Endothelial cell of umbilical vein (primary cell): ENCODE data around the gene LINGO4. TPM values are rescaled to one million over a fixed set of nuclear protein-coding genes. Genes with fewer than 3 reads are reported as not detected.

ENCODE experiments used
- Bru-seq: library from RNA; stranded (reverse); fragments of 400-500 nt; gene quantifications from one replicate; lab custom pipeline; 2021; lab: Mats Ljungman, UMichigan
- BruChase-seq, 2 experiments: library from RNA; stranded (reverse); fragments of 400-500 nt; gene quantifications; one replicate each; lab custom pipeline; 2021; lab: Mats Ljungman, UMichigan
- BruUV-seq: library from RNA; stranded (reverse); fragments of 400-500 nt; replicated peaks from 2 replicates; lab custom pipeline; 2021; lab: Mats Ljungman, UMichigan
- CTCF ChIA-PET: fragments of 300-600, 350-600 bp; sonication (Branson Sonifier 250); formaldehyde crosslinking; loops from one replicate; lab custom pipeline; 2021; ENCODE audit warnings: antibody characterized with exemption, inconsistent platforms; lab: Charles Lee
- POLR2A ChIA-PET: fragments of 300-600, 350-600 bp; sonication (Branson Sonifier 250); formaldehyde crosslinking; loops from one replicate; lab custom pipeline; 2021; ENCODE audit warnings: antibody characterized with exemption, inconsistent platforms; lab: Charles Lee
- DNase-seq: peaks from one replicate; pipeline ENCODE4 v3.0.0-alpha.2; 2011; ENCODE audit warnings: low read depth, low spot score
- FAIRE-seq: peaks from 2 replicates; lab custom pipeline; 2011; peaks lifted over from hg19 to GRCh38; lab: Jason Lieb, UNC
- H2AFZ ChIP-seq: 2 replicates; pipeline ENCODE4 v1.6.0; 2012; ENCODE audit warnings: low read depth, low read length, control low read depth, inconsistent platforms
- H3K27ac ChIP-seq: 2 replicates; pipeline ENCODE4 v1.5.1; 2011; ENCODE audit warnings: low read depth, mild to moderate bottlenecking, control low read depth, low read length, moderate library complexity; ENCODE audit not compliant: insufficient read depth
- H3K27me3 ChIP-seq, 2 experiments: 2 replicates each; pipeline versions ENCODE4 v1.6.0 to v1.6.1; 2011; ENCODE audit warnings: low read length in 2 of 2, mixed read lengths in 1 of 2; ENCODE audit not compliant: control insufficient read depth in 2 of 2, insufficient read depth in 2 of 2
- H3K36me3 ChIP-seq, 2 experiments: 2 replicates in 1 of 2; 3 replicates in 1 of 2; pipeline ENCODE4 v1.5.1; 2011; ENCODE audit warnings: low read length in 2 of 2, mild to moderate bottlenecking in 1 of 2, moderate library complexity in 1 of 2; ENCODE audit not compliant: control insufficient read depth in 2 of 2, insufficient read depth in 2 of 2; ENCODE audit errors: extremely low read depth in 1 of 2
- H3K4me1 ChIP-seq: 3 replicates; pipeline ENCODE4 v1.5.1; 2011; ENCODE audit warnings: mild to moderate bottlenecking, low read length; ENCODE audit not compliant: control insufficient read depth, insufficient read depth; ENCODE audit errors: extremely low read depth
- H3K4me2 ChIP-seq: 2 replicates; pipeline ENCODE4 v1.6.1; 2011; ENCODE audit warnings: low read length, control low read depth, mixed read lengths; ENCODE audit not compliant: insufficient read depth
- H3K4me3 ChIP-seq, 3 experiments: fragments of 200-600 bp in 1 of 3; sonication (generic), shearing (Covaris generic) in 1 of 3; replicated peaks in 1 of 3; 2 replicates each; pipeline ENCODE4 v1.5.1; 2011 to 2016; ENCODE audit warnings: control low read depth in 3 of 3, low read length in 3 of 3, mild to moderate bottlenecking in 2 of 3, inconsistent platforms in 1 of 3, low read depth in 1 of 3, moderate library complexity in 1 of 3; ENCODE audit not compliant: insufficient read depth in 1 of 3
- H3K79me2 ChIP-seq: 2 replicates; pipeline ENCODE4 v1.6.0; 2012; ENCODE audit warnings: low read length, inconsistent platforms; ENCODE audit not compliant: control insufficient read depth, insufficient read depth
- H3K9ac ChIP-seq: replicated peaks from 2 replicates; pipeline ENCODE3; 2011; ENCODE audit warnings: low read length, control low read depth; ENCODE audit not compliant: insufficient read depth; ENCODE audit errors: extremely low read depth
- H3K9me1 ChIP-seq: replicated peaks from 3 replicates; pipeline ENCODE4 v1.6.0; 2011; ENCODE audit warnings: mild to moderate bottlenecking, low read length; ENCODE audit not compliant: control insufficient read depth, insufficient read depth; ENCODE audit errors: extremely low read depth
- H3K9me3 ChIP-seq: replicated peaks from 2 replicates; pipeline ENCODE4 v1.5.1; 2012; ENCODE audit warnings: low read length, inconsistent platforms; ENCODE audit not compliant: control insufficient read depth, insufficient read depth
- H4K20me1 ChIP-seq: replicated peaks from 2 replicates; pipeline ENCODE3; 2011; ENCODE audit warnings: mild to moderate bottlenecking, low read length; ENCODE audit not compliant: control insufficient read depth, insufficient read depth; ENCODE audit errors: extremely low read depth
- CTCF ChIP-seq, 2 donors: IDR thresholded peaks; 1 replicate in 1 of 2; 2 replicates in 1 of 2; pipeline ENCODE4 v1.5.1; 2011; ENCODE audit warnings: low read length in 2 of 2, mild to moderate bottlenecking in 2 of 2, moderate library complexity in 2 of 2, control low read depth in 1 of 2, inconsistent platforms in 1 of 2, low read depth in 1 of 2; ENCODE audit not compliant: insufficient read depth in 1 of 2; ENCODE audit errors: extremely low read depth in 1 of 2
- EZH2 ChIP-seq: IDR thresholded peaks from 2 replicates; pipeline ENCODE4 v1.6.1; 2012; ENCODE audit warnings: borderline replicate concordance, low read depth, mild to moderate bottlenecking, moderate library complexity, low read length, inconsistent platforms; ENCODE audit not compliant: severe bottlenecking
- FOS ChIP-seq: IDR thresholded peaks from 2 replicates; pipeline ENCODE4 v1.6.1; 2011; ENCODE audit warnings: mild to moderate bottlenecking, low read length, moderate library complexity, borderline replicate concordance; ENCODE audit not compliant: insufficient read depth
- GATA2 ChIP-seq: IDR thresholded peaks from 2 replicates; pipeline ENCODE4 v1.7.0; 2011; ENCODE audit warnings: low read depth, mild to moderate bottlenecking, moderate library complexity, mixed read lengths, low read length; ENCODE audit not compliant: insufficient read length, insufficient read depth
- JUN ChIP-seq: IDR thresholded peaks from 2 replicates; pipeline ENCODE4 v1.6.1; 2011; ENCODE audit warnings: borderline replicate concordance, low read depth; ENCODE audit not compliant: insufficient read length, insufficient read depth
- MAX ChIP-seq: IDR thresholded peaks from 2 replicates; pipeline ENCODE4 v1.6.1; 2011; ENCODE audit not compliant: insufficient read depth, insufficient read length
- POLR2A ChIP-seq: IDR thresholded peaks from 2 replicates; pipeline ENCODE4 v1.6.1; 2012; ENCODE audit warnings: low read depth, mild to moderate bottlenecking, control low read depth, low read length
- POLR2AphosphoS5 ChIP-seq: IDR thresholded peaks from 2 replicates; pipeline ENCODE4 v1.6.1; 2012; ENCODE audit warnings: low read depth, mild to moderate bottlenecking, control low read depth, low read length, moderate library complexity; ENCODE audit not compliant: insufficient read depth
- dilution Hi-C: fragments of 300-500 bp; cut with MboI; formaldehyde crosslinking; loops from one replicate; pipeline ENCODE4 v1.15.0; 2019; ENCODE audit warnings: low sequenced_read_pairs; ENCODE audit not compliant: extremely low pct_ligation_motif_present
- intact Hi-C: fragments of 100-400 bp; cut with micrococcal nuclease; formaldehyde crosslinking; loops from one replicate; pipeline ENCODE4 v1.10.0; 2022
- long read RNA-seq: library from polyadenylated mRNA; stranded (forward); transcript quantifications from one replicate; pipeline ENCODE4 v2.0.0, GENCODE V29; 2021
- polyA minus RNA-seq, 3 experiments: library from RNA; depleted of rRNA, polyadenylated mRNA; stranded (reverse); fragments of >200 nt; gene quantifications; 1 replicate in 1 of 3; 2 replicates in 2 of 3; pipeline ENCODE4 v1.2.3, GENCODE V29; 2011
- polyA plus RNA-seq, 4 experiments: library from polyadenylated mRNA; depleted of rRNA in 3 of 4; stranded (reverse) in 3 of 4; unstranded in 1 of 4; fragments of >200 nt; gene quantifications; 2 replicates each; pipeline versions ENCODE4 v1.2.1 to v1.2.3, GENCODE V29; 2011 to 2012; ENCODE audit warnings: missing spikeins in 1 of 4
- total RNA-seq: library from RNA; stranded (reverse); gene quantifications from 2 replicates; pipeline ENCODE4 v1.2.3, GENCODE V29; 2021

LINGO4 gene
- total RNA-seq (not detected in 2 replicates), polyA plus RNA-seq (not detected in 2 replicates), polyA minus RNA-seq (not detected in 2 replicates), Bru-seq, nascent RNA (not detected), BruChase-seq, experiment 1, labeled RNA remaining after a 6-hour chase (not detected), BruChase-seq, experiment 2, labeled RNA remaining after a 2-hour chase (not detected)
- not detected in 2 replicates for polyA plus RNA-seq (2011; cell fraction: cytosol; rRNA removed)
- polyA plus RNA-seq (2011; cell fraction: nucleus; rRNA removed) = not detected in 2 replicates
- not detected in 2 replicates for polyA plus RNA-seq (2012)
- not detected for polyA minus RNA-seq (2011; cell fraction: cytosol; rRNA and poly(A)+ RNA removed)
- polyA minus RNA-seq (2011; cell fraction: nucleus; rRNA and poly(A)+ RNA removed) = not detected in 2 replicates
- long read RNA-seq = 0 reads

- TF ChIP-seq EZH2 (no peak), GATA2 (no peak), JUN (no peak), MAX (no peak), POLR2AphosphoS5 (no peak), CTCF (IDR thresholded peaks at IDR 0.05; ENCODE audit: extremely low read depth in 1 of 2, insufficient read depth in 1 of 2, low read depth in 1 of 2, low read length in 2 of 2) (no peak), FOS (no peak), POLR2A (no peak)
- H3K79me2 ChIP-seq = no peaks in the 10 kb centered on the region
- no peak within 1 kb of the TSS for H3K27ac ChIP-seq
- H3K9ac ChIP-seq = no peak within 1 kb of the TSS
- no TSS peak for BruUV-seq
- H3K36me3 ChIP-seq = no peaks in the 10 kb centered on the region
- H4K20me1 ChIP-seq = no peaks in the 10 kb centered on the region
- intact Hi-C loops = no loop called here
- no peaks in the 10 kb centered on the region for H3K9me1 ChIP-seq
- ChIA-PET POLR2A (no interaction called here), CTCF (interaction anchor here (2.4 kb wide), 1 partner anchor 31 kb away, joined by 8 read pairs; no protein-coding TSS in a partner anchor)
- H3K4me1 ChIP-seq = no peaks in the 10 kb centered on the region
- no peak within 1 kb of the TSS for H3K4me3 ChIP-seq
- no peaks in the 10 kb centered on the region for H3K9me3 ChIP-seq
- FAIRE-seq = no peak
- DNase-seq = no peak
- H3K4me2 ChIP-seq = no peak within 1 kb of the TSS
- no peak within 1 kb of the TSS for H2AFZ ChIP-seq
- dilution Hi-C loops = no loop called here
- peaks cover 17 to 23% of the 10 kb centered on the region in 2 experiments for H3K27me3 ChIP-seq
Measured at GRCh38 chr1:151805066-151805820, at the start of gene LINGO4. TSS of gene LINGO4 (minus strand) at chr1:151805419. CDS start at chr1:151802704, 2,715 bp downstream.
